H1 (cell line): ENCODE results near the gene CCR3. TPM values are rescaled to one million over a fixed set of nuclear protein-coding genes. Genes with fewer than 3 reads are reported as not detected.

Experiments used
- CTCF ChIA-PET: fragments of 300-600 bp; sonication (Branson Sonifier 250); formaldehyde crosslinking; loops from one replicate; lab custom pipeline; 2021; ENCODE audit not compliant: partially characterized antibody; lab: Charles Lee
- POLR2A ChIA-PET: fragments of 300-600 bp; sonication (Branson Sonifier 250); formaldehyde crosslinking; loops from one replicate; lab custom pipeline; 2021; ENCODE audit warnings: inconsistent platforms; ENCODE audit not compliant: partially characterized antibody; lab: Charles Lee
- DNase-seq, 2 experiments: peaks; one replicate each; pipeline versions ENCODE4 v3.0.0 to v3.0.0-alpha.2; 2010 to 2022; ENCODE audit warnings: low spot score in 2 of 2, low read depth in 1 of 2, mixed read lengths in 1 of 2
- FAIRE-seq: peaks from 2 replicates; lab custom pipeline; 2011; peaks lifted over from hg19 to GRCh38; lab: Jason Lieb, UNC
- H2AFZ ChIP-seq: 2 replicates; pipeline ENCODE4 v1.8.1; 2012; ENCODE audit warnings: low read length, inconsistent platforms
- H2AK5ac ChIP-seq: 2 replicates; pipeline ENCODE4 v1.6.1; 2013; ENCODE audit warnings: low read depth, low read length
- H2BK120ac ChIP-seq: replicated peaks from 2 replicates; pipeline ENCODE3; 2013; ENCODE audit warnings: low read depth, low read length, inconsistent platforms
- H2BK12ac ChIP-seq: 2 replicates; pipeline ENCODE4 v1.6.1; 2013; ENCODE audit warnings: low read depth, low read length
- H2BK15ac ChIP-seq: 2 replicates; pipeline ENCODE4 v1.6.1; 2013; ENCODE audit warnings: low read length
- H2BK20ac ChIP-seq: 2 replicates; pipeline ENCODE4 v1.6.1; 2013; ENCODE audit warnings: low read length
- H2BK5ac ChIP-seq: 2 replicates; pipeline ENCODE4 v1.6.1; 2013; ENCODE audit warnings: low read depth, low read length
- H3K14ac ChIP-seq: 2 replicates; pipeline ENCODE4 v1.6.1; 2013; ENCODE audit warnings: inconsistent platforms; ENCODE audit not compliant: insufficient read length
- H3K18ac ChIP-seq: 2 replicates; pipeline ENCODE4 v1.6.1; 2013; ENCODE audit warnings: low read length; ENCODE audit errors: extremely low read depth
- H3K23ac ChIP-seq: 2 replicates; pipeline ENCODE4 v1.6.1; 2013; ENCODE audit warnings: inconsistent platforms; ENCODE audit not compliant: insufficient read length
- H3K23me2 ChIP-seq: 2 replicates; pipeline ENCODE4 v1.6.1; 2013; ENCODE audit warnings: low read depth, low read length
- H3K27ac ChIP-seq: 2 replicates; pipeline ENCODE4 v1.6.1; 2011; ENCODE audit warnings: low read depth, low read length, inconsistent platforms
- H3K27me3 ChIP-seq, 4 experiments: replicated peaks in 1 of 4; 1 replicate in 1 of 4; 2 replicates in 3 of 4; pipeline versions ENCODE4 v1.6.1 to v1.8.1; 2011 to 2013; ENCODE audit warnings: low read length in 3 of 4, mild to moderate bottlenecking in 3 of 4, inconsistent platforms in 2 of 4, mixed read lengths in 2 of 4, moderate library complexity in 1 of 4; ENCODE audit not compliant: control insufficient read depth in 3 of 4, insufficient read depth in 3 of 4; ENCODE audit errors: extremely low read depth in 1 of 4
- H3K36me3 ChIP-seq, 4 experiments: 2 replicates each; pipeline versions ENCODE4 v1.6.1 to v1.8.1; 2011 to 2013; ENCODE audit warnings: mild to moderate bottlenecking in 4 of 4, low read length in 3 of 4, moderate library complexity in 2 of 4, control low read depth in 1 of 4, inconsistent platforms in 1 of 4; ENCODE audit not compliant: insufficient read depth in 4 of 4, control insufficient read depth in 2 of 4
- H3K4ac ChIP-seq: replicated peaks from 2 replicates; pipeline ENCODE3; 2013; ENCODE audit warnings: low read length, low read depth, mixed read lengths, inconsistent platforms; ENCODE audit not compliant: insufficient read length
- H3K4me1 ChIP-seq, 4 experiments: replicated peaks in 1 of 4; 1 replicate in 1 of 4; 2 replicates in 3 of 4; pipeline versions ENCODE4 v1.6.1 to v1.8.1; 2011 to 2013; ENCODE audit warnings: low read length in 3 of 4, inconsistent platforms in 2 of 4, mixed read lengths in 1 of 4; ENCODE audit not compliant: insufficient read depth in 4 of 4, control insufficient read depth in 3 of 4
- H3K4me2 ChIP-seq, 2 experiments: 2 replicates each; pipeline versions ENCODE4 v1.6.1 to v1.8.1; 2011 to 2013; ENCODE audit warnings: low read depth in 2 of 2, low read length in 2 of 2, control low read depth in 1 of 2, inconsistent platforms in 1 of 2, mild to moderate bottlenecking in 1 of 2; ENCODE audit not compliant: insufficient read depth in 1 of 2
- H3K4me3 ChIP-seq, 4 experiments: fragments of 200-600, 300-600 bp in 1 of 4; sonication (generic), shearing (Covaris generic), sonication (Bioruptor Twin) in 1 of 4; 2 replicates each; pipeline versions ENCODE4 v1.5.1 to v1.8.1; 2011 to 2016; ENCODE audit warnings: low read length in 4 of 4, low read depth in 3 of 4, control low read depth in 2 of 4, inconsistent platforms in 2 of 4, mild to moderate bottlenecking in 2 of 4, mixed read lengths in 1 of 4, moderate library complexity in 1 of 4; ENCODE audit not compliant: insufficient read depth in 2 of 4; ENCODE audit errors: extremely low read depth in 1 of 4
- H3K56ac ChIP-seq: replicated peaks from 2 replicates; pipeline ENCODE3; 2013; ENCODE audit warnings: low read depth, mild to moderate bottlenecking, mixed read lengths, low read length, inconsistent platforms; ENCODE audit not compliant: insufficient read length
- H3K79me1 ChIP-seq: 2 replicates; pipeline ENCODE4 v1.6.1; 2013; ENCODE audit warnings: low read depth, low read length, control low read depth
- H3K79me2 ChIP-seq, 2 experiments: 2 replicates each; pipeline versions ENCODE4 v1.6.1 to v1.8.1; 2012 to 2013; ENCODE audit warnings: low read length in 2 of 2, mild to moderate bottlenecking in 2 of 2, inconsistent platforms in 1 of 2; ENCODE audit not compliant: insufficient read depth in 2 of 2, control insufficient read depth in 1 of 2
- H3K9ac ChIP-seq, 4 experiments: replicated peaks in 1 of 4; 1 replicate in 1 of 4; 2 replicates in 3 of 4; pipeline versions ENCODE4 v1.6.1 to v1.8.1; 2011 to 2013; ENCODE audit warnings: low read depth in 3 of 4, low read length in 3 of 4, control low read depth in 2 of 4, mild to moderate bottlenecking in 2 of 4, moderate library complexity in 2 of 4, inconsistent platforms in 1 of 4; ENCODE audit errors: extremely low read depth in 1 of 4
- H3K9me3 ChIP-seq, 2 experiments: 2 replicates each; pipeline versions ENCODE4 v1.6.1 to v1.8.1; 2012 to 2013; ENCODE audit warnings: mild to moderate bottlenecking in 2 of 2, moderate library complexity in 2 of 2, control low read depth in 1 of 2, inconsistent platforms in 1 of 2, low read depth in 1 of 2, low read length in 1 of 2, mixed read lengths in 1 of 2; ENCODE audit not compliant: insufficient read depth in 2 of 2
- H4K20me1 ChIP-seq, 2 experiments: replicated peaks in 1 of 2; 2 replicates each; pipeline versions ENCODE3 to v1.8.1; 2011 to 2013; ENCODE audit warnings: inconsistent platforms in 2 of 2, low read length in 2 of 2, mild to moderate bottlenecking in 1 of 2; ENCODE audit not compliant: insufficient read depth in 2 of 2, control insufficient read depth in 1 of 2
- H4K5ac ChIP-seq: 2 replicates; pipeline ENCODE4 v1.6.1; 2013; ENCODE audit warnings: low read length, low read depth, mixed read lengths, inconsistent platforms; ENCODE audit not compliant: insufficient read length
- H4K8ac ChIP-seq: 2 replicates; pipeline ENCODE4 v1.8.0; 2013; ENCODE audit warnings: mild to moderate bottlenecking, moderate library complexity, low read length, inconsistent platforms; ENCODE audit not compliant: insufficient read depth; ENCODE audit errors: extremely low read depth
- H4K91ac ChIP-seq: replicated peaks from 2 replicates; pipeline ENCODE3; 2013; ENCODE audit warnings: low read length, mixed read lengths, inconsistent platforms; ENCODE audit not compliant: insufficient read length
- BACH1 ChIP-seq: IDR thresholded peaks from 2 replicates; pipeline ENCODE4 v1.6.1; 2012; ENCODE audit warnings: low read length, improper control_type of control experiment
- CBX5 ChIP-seq: fragments of 300-800, 300-1000 bp; sonication (generic); IDR thresholded peaks from 2 replicates; pipeline ENCODE4 v1.7.1; 2016; ENCODE audit warnings: antibody characterized with exemption, low read length, low read depth
- CREB1 ChIP-seq: IDR thresholded peaks from 2 replicates; pipeline ENCODE4 v1.6.1; 2012; ENCODE audit warnings: inconsistent platforms
- GABPA ChIP-seq: IDR thresholded peaks from 2 replicates; pipeline ENCODE4 v1.6.1; 2011; ENCODE audit warnings: mild to moderate bottlenecking, low read length, moderate library complexity, borderline replicate concordance; ENCODE audit not compliant: insufficient read depth
- KDM4A ChIP-seq: IDR thresholded peaks from one replicate; pipeline ENCODE4 v1.7.1; 2012; ENCODE audit warnings: low read depth, mild to moderate bottlenecking, moderate library complexity, low read length, inconsistent platforms; ENCODE audit not compliant: severe bottlenecking
- RNF2 ChIP-seq: fragments of 200-900, 300-1000 bp; sonication (generic); IDR thresholded peaks from 2 replicates; pipeline ENCODE4 v1.7.1; 2016; ENCODE audit warnings: borderline replicate concordance, low read depth, mild to moderate bottlenecking, antibody characterized with exemption, low read length; ENCODE audit not compliant: poor library complexity, severe bottlenecking; ENCODE audit errors: missing control alignments
- RXRA ChIP-seq: IDR thresholded peaks from 2 replicates; pipeline ENCODE4 v1.6.1; 2011; ENCODE audit warnings: low read depth, mild to moderate bottlenecking, low read length, moderate library complexity; ENCODE audit not compliant: insufficient read depth
- SAP30 ChIP-seq: fragments of 300-600 bp; sonication (generic); IDR thresholded peaks from 2 replicates; pipeline ENCODE4 v1.7.1; 2012; ENCODE audit warnings: low read length, moderate library complexity, mild to moderate bottlenecking, inconsistent platforms; ENCODE audit not compliant: insufficient read depth, insufficient replicate concordance
- SIN3A ChIP-seq, 2 experiments: IDR thresholded peaks in 1 of 2; conservative IDR thresholded peaks in 1 of 2; 2 replicates each; pipeline ENCODE4 v1.6.1; 2011 to 2012; ENCODE audit warnings: low read length in 2 of 2, improper control_type of control experiment in 1 of 2, low read depth in 1 of 2, mild to moderate bottlenecking in 1 of 2
- SIRT6 ChIP-seq: IDR thresholded peaks from one replicate; pipeline ENCODE4 v1.7.1; 2012; ENCODE audit warnings: low read length, inconsistent platforms
- WGBS, 2 experiments: shearing (Covaris generic) in 1 of 2; methylation state at CpG; one replicate each; pipeline versions ENCODE4 v1.1.6 to v1.1.7; 2013 to 2015; ENCODE audit warnings: low lambda C conversion rate in 2 of 2, mixed read lengths in 2 of 2, inconsistent platforms in 1 of 2, low coverage in 1 of 2, missing lambda C conversion rate in 1 of 2; ENCODE audit not compliant: insufficient replicate concordance in 2 of 2, insufficient coverage in 1 of 2, insufficient read length in 1 of 2; ENCODE audit errors: extremely low coverage in 1 of 2, missing lambda C conversion rate in 1 of 2; 5-methylcytosine and 5-hydroxymethylcytosine counted together
- polyA plus RNA-seq, 7 experiments: library from polyadenylated mRNA; depleted of rRNA in 3 of 7; stranded (reverse) in 5 of 7; unstranded in 2 of 7; fragments of >200 nt in 5 of 7; fragments of 200-250 nt in 2 of 7; gene quantifications; 1 replicate in 5 of 7; 2 replicates in 1 of 7; 4 replicates in 1 of 7; pipeline versions ENCODE4 v1.2.1 to v1.2.3, GENCODE V29; 2011 to 2013; ENCODE audit warnings: missing spikeins in 2 of 7, mixed read lengths in 2 of 7
- total RNA-seq: library from RNA; stranded (reverse); fragmentation: NEBNext Ultra II Directional; extraction: Animal tissue kit (Norgen Biotek cat#: 25700); gene quantifications from 2 replicates; pipeline ENCODE4 v1.2.1, GENCODE V29; 2021
- TF ChIP-seq, protein P1 (sequence below): IDR thresholded peaks from 2 replicates; pipeline ENCODE4 v1.6.1; 2012; ENCODE audit warnings: inconsistent platforms

CCR3 gene
- total and polyA plus RNA-seq, 2 of the 8 experiments (the other 6 are each of a cell fraction or from before 2014, with no cell fraction given): not detected

DNA sequence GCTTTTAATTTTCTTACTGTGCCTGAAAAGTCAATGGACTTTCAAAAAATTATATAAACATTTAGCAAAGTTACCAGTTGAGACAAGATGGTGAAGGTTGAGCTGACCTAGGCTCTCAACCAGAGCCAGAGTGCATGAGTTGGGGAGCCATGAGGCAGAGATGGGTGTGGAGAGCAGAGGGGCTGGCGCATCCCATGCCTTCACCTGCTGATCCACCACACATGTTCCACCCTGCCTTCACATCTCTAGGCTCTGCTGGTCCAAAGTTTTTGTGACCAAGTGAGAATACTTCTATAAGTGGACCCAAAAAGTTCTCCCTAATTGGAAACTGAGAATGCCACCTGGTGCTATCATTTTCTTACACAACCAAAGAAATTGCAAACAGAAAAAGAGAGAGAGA lies 47.3 kb downstream of the CCR3 start:
- H3K56ac ChIP-seq: no peak overlapping the region
- no peak overlapping the region for H3K4me3 ChIP-seq
- no peaks in the 10 kb centered on the region for H3K79me2 ChIP-seq
- H3K14ac ChIP-seq: no peak overlapping the region
- H3K9ac ChIP-seq: no peak overlapping the region
- no peaks in the 10 kb centered on the region for H3K36me3 ChIP-seq
- no peak overlapping the region for H3K4ac ChIP-seq
- ChIA-PET POLR2A (no interaction called here), CTCF (no interaction called here)
- no peaks in the 10 kb centered on the region for H3K79me1 ChIP-seq
- H3K4me1 ChIP-seq: no peaks in the 10 kb centered on the region
- H2BK120ac ChIP-seq: no peak overlapping the region
- H3K4me2 ChIP-seq: no peak overlapping the region
- H2BK12ac ChIP-seq: no peak overlapping the region
- H4K20me1 ChIP-seq: no peaks in the 10 kb centered on the region
- H4K5ac ChIP-seq: no peak overlapping the region
- no peaks in the 10 kb centered on the region for H3K23me2 ChIP-seq
- H4K8ac ChIP-seq: no peak overlapping the region
- H3K9me3 ChIP-seq: no peaks in the 10 kb centered on the region
- no peak overlapping the region for H2BK20ac ChIP-seq
- H3K18ac ChIP-seq: no peak overlapping the region
- TF ChIP-seq GABPA (no peak), SIRT6 (no peak), SIN3A (conservative IDR thresholded peaks at IDR 0.05 in 1 of 2, IDR thresholded peaks at IDR 0.05 in 1 of 2; ENCODE audit: low read depth in 1 of 2, low read length in 2 of 2) (no peak), RXRA (no peak), CBX5 (no peak), SAP30 (no peak), KDM4A (no peak), BACH1 (no peak), CREB1 (no peak), RNF2 (no peak)
- TF ChIP-seq, protein P1, sequence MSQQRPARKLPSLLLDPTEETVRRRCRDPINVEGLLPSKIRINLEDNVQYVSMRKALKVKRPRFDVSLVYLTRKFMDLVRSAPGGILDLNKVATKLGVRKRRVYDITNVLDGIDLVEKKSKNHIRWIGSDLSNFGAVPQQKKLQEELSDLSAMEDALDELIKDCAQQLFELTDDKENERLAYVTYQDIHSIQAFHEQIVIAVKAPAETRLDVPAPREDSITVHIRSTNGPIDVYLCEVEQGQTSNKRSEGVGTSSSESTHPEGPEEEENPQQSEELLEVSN: no peak
- FAIRE-seq: no peak
- H3K27me3 ChIP-seq: no peaks in the 10 kb centered on the region
- 86% methylated on average over 1 of the region's 1 CpG; no CpG with 5 or more reads in 1 of the 2 experiments for WGBS, 2 experiments
- no peak overlapping the region for H2BK5ac ChIP-seq
- H3K27ac ChIP-seq: no peak overlapping the region
- H2AK5ac ChIP-seq: no peak overlapping the region
- H2AFZ ChIP-seq: no peak overlapping the region
- no peak overlapping the region for H4K91ac ChIP-seq
- H3K23ac ChIP-seq: no peak overlapping the region
- no peak for DNase-seq
- H2BK15ac ChIP-seq: no peak overlapping the region
